ENCODE measurements around the gene RNASEL.

RNASEL gene

GRCh38 chr1:182601913-182602312 is 12.9 kb upstream of the RNASEL start:
- Histone ChIP-seq H3K9me3 (no peaks in the 10 kb centered on the region), H3K4me1 (peaks cover 70% of the 10 kb centered on the region), H3K4me2 (peak overlapping the region; percentile 94), H4K20me1 (peaks cover 42% of the 10 kb centered on the region), H3K9ac (peak overlapping the region; percentile 80), H3K36me3 (peaks cover 37% of the 10 kb centered on the region), H3K4me3 (peak overlapping the region; percentile 76), H3K27me3 (no peaks in the 10 kb centered on the region), H3K27ac (peak overlapping the region; percentile 62)
- TF ChIP-seq Cebpa-rat (IDR thresholded peaks at IDR 0.05), result no peak

GRCh38 chr1:182601416-182601786 is 12.3 kb upstream of the RNASEL start:
- peaks cover 37% of the 10 kb centered on the region for H3K36me3 ChIP-seq
- H3K4me3 ChIP-seq, result peak overlapping the region; percentile 76
- H3K4me1 ChIP-seq, result peaks cover 65% of the 10 kb centered on the region
- H3K9me3 ChIP-seq, result no peaks in the 10 kb centered on the region
- no peaks in the 10 kb centered on the region for H3K27me3 ChIP-seq
- H4K20me1 ChIP-seq, result peaks cover 42% of the 10 kb centered on the region
- peak overlapping the region; percentile 62 for H3K27ac ChIP-seq
- no peak for TF ChIP-seq Cebpa-rat (IDR thresholded peaks at IDR 0.05)
- H3K4me2 ChIP-seq, result peak overlapping the region; percentile 94
- H3K9ac ChIP-seq, result peak overlapping the region; percentile 80

- Histone ChIP-seq H3K4me2 (peak overlapping the region; percentile 94), H3K4me1 (peaks cover 65% of the 10 kb centered on the region), H4K20me1 (peaks cover 42% of the 10 kb centered on the region), H3K36me3 (peaks cover 37% of the 10 kb centered on the region), H3K4me3 (no peak overlapping the region; the same call in 1 of the 2 replicates), H3K9ac (peak overlapping the region; percentile 46; the same call in 1 of the 2 replicates), H3K27ac (peak overlapping the region; percentile 57), H3K27me3 (no peaks in the 10 kb centered on the region), H3K9me3 (no peaks in the 10 kb centered on the region)
- no peak for TF ChIP-seq Cebpa-rat (IDR thresholded peaks at IDR 0.05)
Measured at GRCh38 chr1:182600745-182601415, 11.8 kb upstream of the RNASEL start.

GRCh38 chr1:182600036-182600713 is 11.1 kb upstream of the RNASEL start:
- H4K20me1 ChIP-seq, result peaks cover 42% of the 10 kb centered on the region
- peak overlapping the region; percentile 94; the same call in 1 of the 2 replicates for H3K4me2 ChIP-seq
- H3K9ac ChIP-seq, result no peak overlapping the region
- H3K4me3 ChIP-seq, result no peak overlapping the region; the same call in 1 of the 2 replicates
- no peaks in the 10 kb centered on the region for H3K27me3 ChIP-seq
- H3K4me1 ChIP-seq, result peaks cover 65% of the 10 kb centered on the region
- H3K9me3 ChIP-seq, result no peaks in the 10 kb centered on the region
- peak overlapping the region; percentile 57; the same call in 1 of the 2 replicates for H3K27ac ChIP-seq
- H3K36me3 ChIP-seq, result peaks cover 37% of the 10 kb centered on the region
- no peak for TF ChIP-seq Cebpa-rat (IDR thresholded peaks at IDR 0.05)

- Histone ChIP-seq H3K9ac (no peak overlapping the region), H3K4me1 (peaks cover 58% of the 10 kb centered on the region), H3K27ac (peak overlapping the region; percentile 4; the same call in 1 of the 2 replicates), H3K9me3 (no peaks in the 10 kb centered on the region), H3K36me3 (peaks cover 37% of the 10 kb centered on the region), H3K27me3 (no peaks in the 10 kb centered on the region), H4K20me1 (peaks cover 42% of the 10 kb centered on the region), H3K4me3 (no peak overlapping the region), H3K4me2 (peak overlapping the region; percentile 94)
- TF ChIP-seq Cebpa-rat (IDR thresholded peaks at IDR 0.05), result no peak
Measured at GRCh38 chr1:182599339-182599738, 10.3 kb upstream of the RNASEL start.

- peaks cover 39% of the 10 kb centered on the region for H4K20me1 ChIP-seq
- no peak overlapping the region; the same call in 1 of the 2 replicates for H3K4me2 ChIP-seq
Measured at GRCh38 chr1:182598296-182598695, 9.2 kb upstream of the RNASEL start.

GRCh38 chr1:182596934-182597333 is 7.9 kb upstream of the RNASEL start:
- H3K9me3 ChIP-seq, result no peaks in the 10 kb centered on the region
- H3K4me1 ChIP-seq, result peaks cover 37% of the 10 kb centered on the region
- H3K4me3 ChIP-seq, result no peak overlapping the region
- H3K27me3 ChIP-seq, result no peaks in the 10 kb centered on the region
- peaks cover 34% of the 10 kb centered on the region for H3K36me3 ChIP-seq
- H3K27ac ChIP-seq, result no peak overlapping the region
- TF ChIP-seq Cebpa-rat (IDR thresholded peaks at IDR 0.05), result no peak
- H3K9ac ChIP-seq, result no peak overlapping the region
- no peak overlapping the region for H3K4me2 ChIP-seq
- peaks cover 32% of the 10 kb centered on the region for H4K20me1 ChIP-seq

More at GRCh38 chr1:182598296-182598695, 9.2 kb upstream of the RNASEL start:
- Histone ChIP-seq H3K9ac (0 out of 2 replicates have a peak overlapping the region, but pooled peaks have one; percentile 31), H3K4me1 (peaks cover 50% of the 10 kb centered on the region), H3K27me3 (no peaks in the 10 kb centered on the region), H3K36me3 (peaks cover 37% of the 10 kb centered on the region), H3K27ac (no peak overlapping the region), H3K4me3 (no peak overlapping the region), H3K9me3 (no peaks in the 10 kb centered on the region)
- TF ChIP-seq Cebpa-rat (IDR thresholded peaks at IDR 0.05), result no peak

- no peak overlapping the region for H3K4me3 ChIP-seq
- TF ChIP-seq Cebpa-rat (IDR thresholded peaks at IDR 0.05), result no peak
- H3K27ac ChIP-seq, result no peak overlapping the region
- no peak overlapping the region for H3K9ac ChIP-seq
- peaks cover 25% of the 10 kb centered on the region for H3K4me1 ChIP-seq
- H3K9me3 ChIP-seq, result no peaks in the 10 kb centered on the region
- H3K36me3 ChIP-seq, result peaks cover 22% of the 10 kb centered on the region
- no peak overlapping the region for H3K4me2 ChIP-seq
- no peaks in the 10 kb centered on the region for H3K27me3 ChIP-seq
- peaks cover 28% of the 10 kb centered on the region for H4K20me1 ChIP-seq
Measured at GRCh38 chr1:182595641-182596240, 6.7 kb upstream of the RNASEL start.

- no peak for TF ChIP-seq Cebpa-rat (IDR thresholded peaks at IDR 0.05)
- H3K4me3 ChIP-seq, result no peak overlapping the region
- H3K4me2 ChIP-seq, result 0 out of 2 replicates have a peak overlapping the region, but pooled peaks have one; percentile 79
- H4K20me1 ChIP-seq, result no peaks in the 10 kb centered on the region
- no peak overlapping the region for H3K9ac ChIP-seq
- H3K27me3 ChIP-seq, result no peaks in the 10 kb centered on the region
- H3K9me3 ChIP-seq, result peaks cover 6% of the 10 kb centered on the region
- peaks cover 18% of the 10 kb centered on the region for H3K36me3 ChIP-seq
- H3K4me1 ChIP-seq, result peaks cover 22% of the 10 kb centered on the region
- peak overlapping the region; percentile 92; the same call in 1 of the 2 replicates for H3K27ac ChIP-seq
Measured at GRCh38 chr1:182589931-182590330, 875 bp upstream of the RNASEL start.
